Glutamatergic neuron (in vitro differentiated cells): ENCODE results near the gene LIN54. TPM values are rescaled to one million over a fixed set of nuclear protein-coding genes. Genes with fewer than 3 reads are reported as not detected.
"Not testable (repeated sequence)": the region's sequence is repeated elsewhere in the genome, so short reads cannot be mapped to it uniquely, and the experiment has no call there.

Experiments
- DNase-seq: peaks from one replicate; pipeline ENCODE4 v3.0.0; 2022
- H3K27ac Mint-ChIP-seq: one replicate; pipeline ENCODE4 v1.8.0; 2020; ENCODE audit warnings: mild to moderate bottlenecking, mixed read lengths, inconsistent platforms; ENCODE audit not compliant: unreplicated experiment
- H3K27me3 Mint-ChIP-seq: one replicate; pipeline ENCODE4 v1.8.0; 2020; ENCODE audit warnings: mild to moderate bottlenecking, moderate library complexity, mixed read lengths, inconsistent platforms; ENCODE audit not compliant: unreplicated experiment
- H3K36me3 Mint-ChIP-seq: one replicate; pipeline ENCODE4 v1.8.0; 2020; ENCODE audit warnings: mild to moderate bottlenecking, mixed read lengths, inconsistent platforms; ENCODE audit not compliant: unreplicated experiment
- H3K4me1 Mint-ChIP-seq: one replicate; pipeline ENCODE4 v1.8.0; 2020; ENCODE audit warnings: mild to moderate bottlenecking, low read depth, mixed read lengths, inconsistent platforms; ENCODE audit not compliant: unreplicated experiment
- H3K4me3 Mint-ChIP-seq: one replicate; pipeline ENCODE4 v1.8.0; 2020; ENCODE audit warnings: mild to moderate bottlenecking, mixed read lengths, inconsistent platforms; ENCODE audit not compliant: unreplicated experiment
- H3K9me3 Mint-ChIP-seq: one replicate; pipeline ENCODE4 v1.8.0; 2020; ENCODE audit warnings: mild to moderate bottlenecking, moderate library complexity, mixed read lengths, inconsistent platforms; ENCODE audit not compliant: unreplicated experiment
- total RNA-seq: library from RNA; stranded (reverse); fragmentation: NEBNext Ultra II Directional; extraction: Animal tissue kit (Norgen Biotek cat#: 25700); gene quantifications from one replicate; pipeline ENCODE4 v1.2.1, GENCODE V29; 2021; ENCODE audit not compliant: unreplicated experiment
- TF ChIP-seq, protein P1 (sequence below): fragments of 200-600 bp; sonication (generic); IDR thresholded peaks from one replicate; pipeline ENCODE4 v1.5.0; 2021; ENCODE audit not compliant: partially characterized antibody, unreplicated experiment

The LIN54 gene
- total RNA-seq, 1 donor from 2014 or later = 10.9 TPM

DNA sequence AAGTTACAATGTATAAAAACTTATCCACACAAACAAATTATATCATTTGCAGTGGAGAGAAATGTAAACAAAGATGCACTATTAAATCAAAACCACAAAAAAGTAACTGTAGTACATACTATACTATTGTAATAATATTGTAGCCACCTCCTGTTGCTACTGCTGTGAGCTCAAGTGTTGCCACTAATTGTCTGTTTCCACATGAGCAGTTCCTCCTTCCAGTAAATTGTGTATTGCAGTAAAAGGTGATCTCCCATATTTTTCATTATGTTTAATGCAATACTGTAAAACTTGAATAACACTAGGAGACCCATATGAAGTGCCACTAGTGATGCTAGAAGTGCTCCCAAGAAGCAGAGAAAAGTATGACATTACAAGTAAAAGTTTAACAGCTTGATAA is 11.7 kb downstream of the LIN54 start:
- TF ChIP-seq, protein P1, sequence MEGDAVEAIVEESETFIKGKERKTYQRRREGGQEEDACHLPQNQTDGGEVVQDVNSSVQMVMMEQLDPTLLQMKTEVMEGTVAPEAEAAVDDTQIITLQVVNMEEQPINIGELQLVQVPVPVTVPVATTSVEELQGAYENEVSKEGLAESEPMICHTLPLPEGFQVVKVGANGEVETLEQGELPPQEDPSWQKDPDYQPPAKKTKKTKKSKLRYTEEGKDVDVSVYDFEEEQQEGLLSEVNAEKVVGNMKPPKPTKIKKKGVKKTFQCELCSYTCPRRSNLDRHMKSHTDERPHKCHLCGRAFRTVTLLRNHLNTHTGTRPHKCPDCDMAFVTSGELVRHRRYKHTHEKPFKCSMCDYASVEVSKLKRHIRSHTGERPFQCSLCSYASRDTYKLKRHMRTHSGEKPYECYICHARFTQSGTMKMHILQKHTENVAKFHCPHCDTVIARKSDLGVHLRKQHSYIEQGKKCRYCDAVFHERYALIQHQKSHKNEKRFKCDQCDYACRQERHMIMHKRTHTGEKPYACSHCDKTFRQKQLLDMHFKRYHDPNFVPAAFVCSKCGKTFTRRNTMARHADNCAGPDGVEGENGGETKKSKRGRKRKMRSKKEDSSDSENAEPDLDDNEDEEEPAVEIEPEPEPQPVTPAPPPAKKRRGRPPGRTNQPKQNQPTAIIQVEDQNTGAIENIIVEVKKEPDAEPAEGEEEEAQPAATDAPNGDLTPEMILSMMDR = no peak
- no peaks in the 10 kb centered on the region for H3K4me1 Mint-ChIP-seq
- no peak overlapping the region for H3K4me3 Mint-ChIP-seq
- no peaks in the 10 kb centered on the region for H3K36me3 Mint-ChIP-seq
- no peaks in the 10 kb centered on the region for H3K27me3 Mint-ChIP-seq
- DNase-seq = no peak
- H3K9me3 Mint-ChIP-seq = no peaks in the 10 kb centered on the region
- no peak overlapping the region for H3K27ac Mint-ChIP-seq

DNA sequence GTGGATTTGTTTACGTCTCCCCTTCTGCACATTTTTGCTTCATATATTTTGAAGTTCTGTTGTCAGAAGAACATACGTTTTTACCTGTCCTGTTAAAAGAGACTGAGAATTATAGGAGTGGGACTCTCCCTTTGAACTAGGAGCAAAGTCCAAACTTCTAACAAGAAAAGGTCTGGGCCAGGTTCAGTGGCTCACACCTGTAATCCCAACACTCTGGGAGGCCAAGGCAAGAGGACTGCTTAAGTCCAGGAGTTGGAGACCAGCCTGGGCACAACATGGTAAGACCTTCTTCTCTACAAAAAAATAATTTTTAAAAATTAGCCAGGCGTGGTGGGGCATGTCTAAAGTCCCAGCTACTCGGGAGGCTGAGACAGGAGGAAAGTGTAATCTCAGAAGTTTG is 15.8 kb downstream of the LIN54 start:
- Mint-ChIP-seq H3K27me3 (no peaks in the 10 kb centered on the region), H3K9me3 (no peaks in the 10 kb centered on the region), H3K27ac (no peak overlapping the region), H3K36me3 (no peaks in the 10 kb centered on the region), H3K4me3 (no peak overlapping the region), H3K4me1 (no peaks in the 10 kb centered on the region)
- no peak for DNase-seq
- TF ChIP-seq, protein P1 = no peak

DNA sequence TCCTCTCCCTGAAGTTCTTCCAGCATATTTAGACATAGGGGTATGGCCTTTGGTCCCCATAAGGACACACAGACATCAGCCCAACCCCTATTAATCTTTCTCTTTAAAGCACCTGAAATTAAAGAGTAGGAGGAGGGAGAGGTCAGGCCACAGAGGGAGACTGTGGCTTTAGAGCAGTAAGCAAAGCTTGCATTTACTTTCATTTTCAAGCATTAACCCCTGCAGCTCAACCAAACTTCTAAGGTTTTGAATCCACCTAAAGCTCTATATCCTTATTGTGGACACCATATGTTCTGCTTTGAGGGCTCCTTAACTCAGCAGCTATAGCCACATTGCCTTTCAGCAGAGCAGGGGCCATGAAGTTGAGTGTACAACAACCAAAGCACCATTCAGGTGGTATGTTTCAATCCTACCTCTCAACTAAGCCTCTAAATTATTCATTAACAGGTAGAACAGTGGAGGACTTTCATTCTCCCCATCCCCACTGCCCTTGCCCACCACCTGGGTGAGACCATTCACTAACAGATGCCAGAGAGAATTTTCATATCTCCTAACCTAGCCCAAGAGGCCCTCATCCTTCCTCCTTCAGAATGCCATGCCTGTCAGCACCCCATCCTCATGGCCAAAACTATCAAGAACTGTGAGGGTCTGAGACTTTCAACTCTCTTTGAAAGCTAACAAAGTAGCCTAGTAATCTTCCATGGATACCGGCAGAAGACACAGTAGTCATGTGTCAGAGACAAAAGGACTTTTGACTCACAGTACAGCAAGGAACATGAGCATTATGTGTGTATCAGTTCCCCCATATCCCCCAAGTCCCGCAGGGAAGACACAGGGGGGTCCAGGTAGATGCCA is 20.8 kb downstream of the LIN54 start:
- Mint-ChIP-seq H3K4me1 (no peaks in the 10 kb centered on the region), H3K9me3 (no peaks in the 10 kb centered on the region), H3K27me3 (no peaks in the 10 kb centered on the region), H3K4me3 (no peak overlapping the region), H3K27ac (no peak overlapping the region), H3K36me3 (no peaks in the 10 kb centered on the region)
- TF ChIP-seq, protein P1 = no peak
- no peak for DNase-seq

- Mint-ChIP-seq H3K4me1 (no peaks in the 10 kb centered on the region), H3K27me3 (no peaks in the 10 kb centered on the region), H3K36me3 (no peaks in the 10 kb centered on the region), H3K4me3 (no peak overlapping the region), H3K27ac (no peak overlapping the region), H3K9me3 (no peaks in the 10 kb centered on the region)
- TF ChIP-seq, protein P1 = no peak
- no peak for DNase-seq
Measured at GRCh38 chr4:82988323-82988832, 22.2 kb downstream of the LIN54 start.

- not testable (repeated sequence) for H3K4me3 Mint-ChIP-seq, H3K27ac Mint-ChIP-seq, DNase-seq, H3K9me3 Mint-ChIP-seq, H3K4me1 Mint-ChIP-seq, H3K36me3 Mint-ChIP-seq, H3K27me3 Mint-ChIP-seq
Measured at GRCh38 chr4:82987519-82987918, 23.1 kb downstream of the LIN54 start.
